Endothelial cell (in vitro differentiated cells): ENCODE data around the gene CCDC180. TPM values are rescaled to one million over a fixed set of nuclear protein-coding genes. Genes with fewer than 3 reads are reported as not detected.

ENCODE experiments used
- DNase-seq: peaks from one replicate; pipeline ENCODE4 v3.0.0; 2021; ENCODE audit warnings: low spot score
- H3K27ac Mint-ChIP-seq: one replicate; pipeline ENCODE4 v1.8.0; 2021; ENCODE audit warnings: mixed read lengths, inconsistent platforms; ENCODE audit not compliant: unreplicated experiment
- H3K27me3 Mint-ChIP-seq: one replicate; pipeline ENCODE4 v1.8.0; 2021; ENCODE audit warnings: mild to moderate bottlenecking, moderate library complexity, mixed read lengths, inconsistent platforms; ENCODE audit not compliant: unreplicated experiment
- H3K36me3 Mint-ChIP-seq: one replicate; pipeline ENCODE4 v1.8.0; 2021; ENCODE audit warnings: mild to moderate bottlenecking, low read depth, mixed read lengths, inconsistent platforms; ENCODE audit not compliant: unreplicated experiment
- H3K4me1 Mint-ChIP-seq: one replicate; pipeline ENCODE4 v1.8.0; 2021; ENCODE audit warnings: mild to moderate bottlenecking, mixed read lengths, inconsistent platforms; ENCODE audit not compliant: unreplicated experiment
- H3K4me3 Mint-ChIP-seq: one replicate; pipeline ENCODE4 v1.8.0; 2021; ENCODE audit warnings: mild to moderate bottlenecking, mixed read lengths, inconsistent platforms; ENCODE audit not compliant: unreplicated experiment
- H3K9me3 Mint-ChIP-seq: one replicate; pipeline ENCODE4 v1.8.0; 2021; ENCODE audit warnings: mixed read lengths, inconsistent platforms; ENCODE audit not compliant: unreplicated experiment
- total RNA-seq: library from RNA; stranded (reverse); fragmentation: NEBNext Ultra II Directional; extraction: Animal tissue kit (Norgen Biotek cat#: 25700); gene quantifications from one replicate; pipeline ENCODE4 v1.2.1, GENCODE V29; 2021; ENCODE audit not compliant: unreplicated experiment
- TF ChIP-seq, protein P1 (sequence below): fragments of 200-600 bp; sonication (generic); IDR thresholded peaks from one replicate; pipeline ENCODE4 v1.5.0; 2021; ENCODE audit warnings: antibody characterized with exemption; ENCODE audit not compliant: unreplicated experiment

The CCDC180 gene
- total RNA-seq, 1 donor from 2014 or later: 7.7 TPM

DNA sequence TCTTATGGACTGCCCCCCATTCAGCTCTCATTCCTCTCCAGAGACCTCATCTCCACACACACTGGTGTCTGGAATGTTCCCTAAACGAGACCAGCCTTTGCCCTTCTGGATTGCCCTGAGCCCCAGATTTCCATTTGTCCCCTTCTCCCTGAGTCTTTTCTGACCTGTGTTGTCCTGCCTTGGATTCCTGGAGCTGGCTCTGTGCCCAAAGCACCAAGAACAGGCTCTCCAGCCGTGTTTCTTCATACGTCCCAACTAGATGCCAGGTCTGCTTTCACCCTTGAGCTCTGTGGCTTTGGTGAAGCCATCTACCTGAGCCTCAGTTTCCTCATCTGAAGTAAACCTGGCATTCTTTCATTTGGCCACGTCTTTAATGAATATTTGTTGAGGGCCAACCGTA is 6.3 kb downstream of the CCDC180 start:
- TF ChIP-seq, protein P1, sequence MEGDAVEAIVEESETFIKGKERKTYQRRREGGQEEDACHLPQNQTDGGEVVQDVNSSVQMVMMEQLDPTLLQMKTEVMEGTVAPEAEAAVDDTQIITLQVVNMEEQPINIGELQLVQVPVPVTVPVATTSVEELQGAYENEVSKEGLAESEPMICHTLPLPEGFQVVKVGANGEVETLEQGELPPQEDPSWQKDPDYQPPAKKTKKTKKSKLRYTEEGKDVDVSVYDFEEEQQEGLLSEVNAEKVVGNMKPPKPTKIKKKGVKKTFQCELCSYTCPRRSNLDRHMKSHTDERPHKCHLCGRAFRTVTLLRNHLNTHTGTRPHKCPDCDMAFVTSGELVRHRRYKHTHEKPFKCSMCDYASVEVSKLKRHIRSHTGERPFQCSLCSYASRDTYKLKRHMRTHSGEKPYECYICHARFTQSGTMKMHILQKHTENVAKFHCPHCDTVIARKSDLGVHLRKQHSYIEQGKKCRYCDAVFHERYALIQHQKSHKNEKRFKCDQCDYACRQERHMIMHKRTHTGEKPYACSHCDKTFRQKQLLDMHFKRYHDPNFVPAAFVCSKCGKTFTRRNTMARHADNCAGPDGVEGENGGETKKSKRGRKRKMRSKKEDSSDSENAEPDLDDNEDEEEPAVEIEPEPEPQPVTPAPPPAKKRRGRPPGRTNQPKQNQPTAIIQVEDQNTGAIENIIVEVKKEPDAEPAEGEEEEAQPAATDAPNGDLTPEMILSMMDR: no peak
- DNase-seq: no peak

DNA sequence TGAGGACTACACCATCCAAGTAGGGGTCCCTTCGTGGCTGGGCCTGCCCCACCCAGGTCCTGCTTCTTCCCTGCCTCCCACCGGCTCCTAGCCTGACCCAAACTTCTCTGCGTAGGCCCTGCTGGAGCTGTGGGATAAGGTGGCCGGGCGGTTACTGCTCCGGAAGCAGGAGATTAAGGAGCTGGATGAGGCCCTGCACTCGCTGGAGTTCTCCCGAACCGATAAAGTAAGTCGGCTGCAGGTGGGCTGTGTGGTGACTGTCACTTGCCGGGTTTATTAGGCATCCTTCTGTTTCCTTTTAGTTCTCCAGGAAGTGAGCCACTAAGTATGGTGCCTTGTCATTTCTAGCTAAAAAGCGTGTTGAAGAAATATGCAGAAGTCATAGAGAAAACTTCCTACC is 7.0 kb downstream of the CCDC180 start:
- H3K27me3 Mint-ChIP-seq: peaks cover 6% of the 10 kb centered on the region
- no peak for DNase-seq

More for the DNA sequence above, 6.3 kb downstream of the CCDC180 start:
- peaks cover 7% of the 10 kb centered on the region for H3K4me1 Mint-ChIP-seq
- peak overlapping the region; percentile 8 for H3K27ac Mint-ChIP-seq
- peaks cover 4% of the 10 kb centered on the region for H3K27me3 Mint-ChIP-seq
- no peak overlapping the region for H3K4me3 Mint-ChIP-seq
- no peaks in the 10 kb centered on the region for H3K9me3 Mint-ChIP-seq
- H3K36me3 Mint-ChIP-seq: peaks cover 16% of the 10 kb centered on the region

DNA sequence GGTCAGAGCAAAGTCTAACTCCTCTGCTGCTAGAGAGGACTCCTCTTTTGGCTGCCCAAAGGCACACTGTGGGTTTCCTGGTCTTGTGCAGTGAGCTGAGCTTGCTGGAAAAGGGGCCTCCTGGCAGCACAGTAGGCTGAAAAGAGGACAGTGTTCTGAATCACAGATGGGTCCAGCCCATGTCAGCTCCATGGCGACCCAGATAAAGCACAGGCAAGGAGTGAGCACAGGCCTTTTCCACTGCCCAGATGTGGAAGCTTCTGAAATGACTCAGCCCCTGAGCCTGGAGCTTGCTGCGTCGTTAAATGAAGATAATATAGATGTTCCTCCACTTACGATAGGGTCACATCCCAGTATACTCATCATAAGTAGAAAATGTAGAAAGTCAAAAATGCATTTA is 8.1 kb downstream of the CCDC180 start:
- Mint-ChIP-seq H3K9me3 (no peaks in the 10 kb centered on the region), H3K27ac (no peak overlapping the region), H3K27me3 (peaks cover 6% of the 10 kb centered on the region), H3K4me1 (peaks cover 20% of the 10 kb centered on the region), H3K4me3 (peak overlapping the region; percentile 35), H3K36me3 (peaks cover 17% of the 10 kb centered on the region)
- TF ChIP-seq, protein P1: no peak
- DNase-seq: no peak

More for the DNA sequence above, 7.0 kb downstream of the CCDC180 start:
- Mint-ChIP-seq H3K9me3 (no peaks in the 10 kb centered on the region), H3K27ac (no peak overlapping the region), H3K4me1 (peaks cover 12% of the 10 kb centered on the region), H3K4me3 (no peak overlapping the region), H3K36me3 (peaks cover 16% of the 10 kb centered on the region)
- TF ChIP-seq, protein P1: no peak

DNA sequence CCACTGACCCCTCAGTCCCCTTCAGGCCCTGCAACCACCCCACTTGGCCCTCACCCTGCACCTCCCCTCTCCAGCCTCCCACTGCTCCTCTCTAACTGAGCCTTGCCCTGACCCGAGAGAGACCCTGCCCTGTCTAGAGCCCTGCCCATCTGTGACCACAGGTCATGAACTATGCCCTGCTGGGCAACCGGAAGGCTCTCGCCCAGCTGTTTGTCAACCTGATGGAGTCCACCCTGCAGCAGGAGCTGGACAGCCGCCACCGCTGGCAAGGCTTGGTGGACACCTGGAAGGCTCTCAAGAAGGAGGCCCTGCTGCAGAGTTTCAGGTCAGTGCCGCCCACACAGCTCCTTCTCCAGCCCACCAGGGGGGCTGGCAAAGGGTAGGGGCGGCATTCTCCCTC is 9.4 kb downstream of the CCDC180 start:
- no peak overlapping the region for H3K27ac Mint-ChIP-seq
- TF ChIP-seq, protein P1: no peak
- peaks cover 20% of the 10 kb centered on the region for H3K36me3 Mint-ChIP-seq
- H3K4me3 Mint-ChIP-seq: no peak overlapping the region
- no peaks in the 10 kb centered on the region for H3K9me3 Mint-ChIP-seq
- no peak for DNase-seq
- peaks cover 25% of the 10 kb centered on the region for H3K4me1 Mint-ChIP-seq
- H3K27me3 Mint-ChIP-seq: peaks cover 6% of the 10 kb centered on the region

DNA sequence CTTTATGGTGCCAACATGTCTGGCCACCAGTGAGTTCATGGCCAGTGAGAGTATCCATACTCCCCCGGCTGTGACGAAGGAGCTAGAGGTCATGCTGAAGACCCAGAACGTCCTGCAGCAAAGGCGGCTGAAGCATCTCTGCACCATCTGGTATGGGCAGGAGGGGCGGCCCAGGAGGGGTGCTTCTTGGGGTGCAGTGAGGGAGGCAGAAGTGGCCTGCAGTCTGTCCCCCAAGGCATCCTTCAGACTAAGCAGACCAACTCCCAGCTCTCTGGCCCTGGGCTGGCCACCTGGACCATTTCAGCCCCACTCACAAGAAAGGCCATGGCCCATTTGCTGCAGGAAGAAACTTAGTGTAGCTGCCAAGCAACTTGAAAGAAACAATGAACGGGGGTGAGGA is 11.0 kb downstream of the CCDC180 start:
- Mint-ChIP-seq H3K36me3 (peaks cover 30% of the 10 kb centered on the region), H3K9me3 (no peaks in the 10 kb centered on the region), H3K27ac (no peak overlapping the region), H3K27me3 (peaks cover 9% of the 10 kb centered on the region), H3K4me1 (peaks cover 25% of the 10 kb centered on the region), H3K4me3 (no peak overlapping the region)
- no peak for DNase-seq
- TF ChIP-seq, protein P1: no peak
